ENCODE results near the gene DMRT2. TPM values are rescaled to one million over a fixed set of nuclear protein-coding genes. Genes with fewer than 3 reads are reported as not detected.

DMRT2 gene
- total RNA-seq, 4 donors from 2014 or later: 3.1 to 11.7 (median 6.4) TPM

DNA sequence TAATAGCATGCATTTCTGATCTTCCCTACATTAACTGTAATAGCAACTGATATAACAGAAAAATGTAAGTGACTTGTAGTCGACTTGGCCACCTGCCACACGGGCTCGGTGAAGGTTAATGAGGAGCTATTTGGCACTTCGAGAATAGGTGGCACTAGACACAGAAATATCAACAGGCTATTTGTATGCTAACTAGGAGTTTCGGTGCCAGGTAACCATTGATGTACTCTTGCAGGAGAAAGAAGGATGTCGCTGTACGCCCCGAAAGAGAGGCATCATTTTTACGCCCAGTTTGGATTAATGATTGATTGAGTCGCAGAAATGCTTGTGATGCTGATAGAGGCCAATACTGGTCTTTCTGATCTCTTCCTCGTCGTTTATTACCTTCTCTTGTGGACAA is 516 bp upstream of the DMRT2 start:
- Histone ChIP-seq H3K4me3 (peak overlapping the region in 1 of 4 donors; percentile 45), H3K9me3 (no peaks in the 10 kb centered on the region), H3K27me3 (peaks cover 4 to 99% of the 10 kb centered on the region in 2 donors), H3K36me3 (no peaks in the 10 kb centered on the region), H3K27ac (no peak overlapping the region), H3K4me1 (peaks cover 0 to 83% (median 16%) of the 10 kb centered on the region in 4 donors)
- TF ChIP-seq, protein P1, sequence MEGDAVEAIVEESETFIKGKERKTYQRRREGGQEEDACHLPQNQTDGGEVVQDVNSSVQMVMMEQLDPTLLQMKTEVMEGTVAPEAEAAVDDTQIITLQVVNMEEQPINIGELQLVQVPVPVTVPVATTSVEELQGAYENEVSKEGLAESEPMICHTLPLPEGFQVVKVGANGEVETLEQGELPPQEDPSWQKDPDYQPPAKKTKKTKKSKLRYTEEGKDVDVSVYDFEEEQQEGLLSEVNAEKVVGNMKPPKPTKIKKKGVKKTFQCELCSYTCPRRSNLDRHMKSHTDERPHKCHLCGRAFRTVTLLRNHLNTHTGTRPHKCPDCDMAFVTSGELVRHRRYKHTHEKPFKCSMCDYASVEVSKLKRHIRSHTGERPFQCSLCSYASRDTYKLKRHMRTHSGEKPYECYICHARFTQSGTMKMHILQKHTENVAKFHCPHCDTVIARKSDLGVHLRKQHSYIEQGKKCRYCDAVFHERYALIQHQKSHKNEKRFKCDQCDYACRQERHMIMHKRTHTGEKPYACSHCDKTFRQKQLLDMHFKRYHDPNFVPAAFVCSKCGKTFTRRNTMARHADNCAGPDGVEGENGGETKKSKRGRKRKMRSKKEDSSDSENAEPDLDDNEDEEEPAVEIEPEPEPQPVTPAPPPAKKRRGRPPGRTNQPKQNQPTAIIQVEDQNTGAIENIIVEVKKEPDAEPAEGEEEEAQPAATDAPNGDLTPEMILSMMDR (IDR thresholded peaks at IDR 0.05): no peak
- TF ChIP-seq POLR2A (IDR thresholded peaks at IDR 0.05): no peak
- 8 to 13% methylated on average over 12 of the region's 12 CpGs for WGBS, 2 donors
- no peak for DNase-seq (ENCODE audit: low spot score in 2 of 2)

DNA sequence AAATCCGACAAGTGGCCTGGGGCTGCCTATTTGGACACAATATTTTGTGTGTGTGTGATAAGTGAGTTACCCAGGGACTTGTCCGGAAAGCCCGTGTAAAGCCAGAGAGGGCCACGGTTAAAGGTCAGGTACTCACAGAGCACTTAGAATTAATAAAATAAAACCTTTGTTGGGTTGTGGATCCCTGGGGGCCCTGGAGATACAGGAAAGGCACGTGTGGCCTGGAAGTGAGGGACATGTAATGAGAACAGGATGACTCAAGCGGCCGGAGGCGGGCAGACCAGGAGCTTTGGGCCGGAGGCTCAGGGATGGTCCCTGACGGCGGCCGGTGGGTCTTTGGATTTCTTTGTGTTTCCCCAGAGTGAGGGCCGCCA is 1.0 kb downstream of the DMRT2 start:
- Histone ChIP-seq H3K27ac (peak overlapping the region in 1 of 4 donors; percentile 18), H3K9me3 (no peaks in the 10 kb centered on the region), H3K27me3 (peaks cover 4 to 99% of the 10 kb centered on the region in 2 donors), H3K4me3 (peak overlapping the region in 2 of 4 donors; percentile 2 to 46), H3K36me3 (no peaks in the 10 kb centered on the region), H3K4me1 (peaks cover 0 to 70% (median 16%) of the 10 kb centered on the region in 4 donors)
- WGBS, 2 donors: 27 to 39% methylated on average over 12 to 13 of the region's 13 CpGs
- TF ChIP-seq, protein P1 (IDR thresholded peaks at IDR 0.05): no peak
- no peak for TF ChIP-seq POLR2A (IDR thresholded peaks at IDR 0.05)
- no peak for TF ChIP-seq EP300 (IDR thresholded peaks at IDR 0.05)
- DNase-seq (ENCODE audit: low spot score in 2 of 2): peak; percentile 40 to 42

DNA sequence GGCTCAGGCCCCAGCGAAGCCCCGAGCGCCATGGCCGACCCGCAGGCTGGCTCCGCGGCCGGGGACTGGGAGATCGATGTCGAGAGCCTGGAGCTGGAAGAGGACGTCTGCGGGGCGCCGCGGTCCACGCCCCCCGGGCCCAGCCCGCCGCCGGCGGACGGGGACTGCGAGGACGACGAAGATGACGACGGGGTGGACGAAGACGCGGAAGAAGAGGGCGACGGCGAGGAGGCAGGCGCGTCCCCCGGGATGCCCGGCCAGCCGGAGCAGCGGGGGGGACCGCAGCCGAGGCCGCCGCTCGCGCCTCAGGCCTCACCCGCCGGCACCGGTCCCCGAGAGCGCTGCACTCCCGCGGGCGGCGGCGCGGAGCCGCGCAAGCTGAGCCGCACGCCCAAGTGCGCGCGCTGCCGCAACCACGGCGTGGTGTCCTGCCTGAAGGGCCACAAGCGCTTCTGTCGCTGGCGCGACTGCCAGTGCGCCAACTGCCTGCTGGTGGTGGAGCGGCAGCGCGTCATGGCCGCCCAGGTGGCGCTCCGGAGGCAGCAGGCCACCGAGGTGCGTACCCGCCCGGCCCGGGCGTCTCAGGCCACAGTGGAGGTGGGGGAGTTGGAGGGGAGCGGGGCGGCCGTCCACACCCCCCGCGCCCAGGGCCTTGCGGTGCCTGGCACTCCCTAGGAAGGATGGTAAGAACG is 1.6 kb downstream of the DMRT2 start:
- H3K27ac ChIP-seq: peak overlapping the region in 1 of 4 donors; percentile 18
- WGBS, 2 donors: 0 to 4% methylated on average over 20 to 40 of the region's 90 CpGs
- no peak for DNase-seq (ENCODE audit: low spot score in 2 of 2)
- H3K4me3 ChIP-seq: peak overlapping the region; percentile 2 to 46 (median 14)
- peaks cover 4 to 99% of the 10 kb centered on the region in 2 donors for H3K27me3 ChIP-seq
- H3K9me3 ChIP-seq: no peaks in the 10 kb centered on the region
- H3K36me3 ChIP-seq: no peaks in the 10 kb centered on the region
- no peak for TF ChIP-seq POLR2A (IDR thresholded peaks at IDR 0.05)
- TF ChIP-seq, protein P1 (IDR thresholded peaks at IDR 0.05): peak in 1 of 5 experiments; percentile 27
- H3K4me1 ChIP-seq: peaks cover 0 to 65% (median 16%) of the 10 kb centered on the region in 4 donors

DNA sequence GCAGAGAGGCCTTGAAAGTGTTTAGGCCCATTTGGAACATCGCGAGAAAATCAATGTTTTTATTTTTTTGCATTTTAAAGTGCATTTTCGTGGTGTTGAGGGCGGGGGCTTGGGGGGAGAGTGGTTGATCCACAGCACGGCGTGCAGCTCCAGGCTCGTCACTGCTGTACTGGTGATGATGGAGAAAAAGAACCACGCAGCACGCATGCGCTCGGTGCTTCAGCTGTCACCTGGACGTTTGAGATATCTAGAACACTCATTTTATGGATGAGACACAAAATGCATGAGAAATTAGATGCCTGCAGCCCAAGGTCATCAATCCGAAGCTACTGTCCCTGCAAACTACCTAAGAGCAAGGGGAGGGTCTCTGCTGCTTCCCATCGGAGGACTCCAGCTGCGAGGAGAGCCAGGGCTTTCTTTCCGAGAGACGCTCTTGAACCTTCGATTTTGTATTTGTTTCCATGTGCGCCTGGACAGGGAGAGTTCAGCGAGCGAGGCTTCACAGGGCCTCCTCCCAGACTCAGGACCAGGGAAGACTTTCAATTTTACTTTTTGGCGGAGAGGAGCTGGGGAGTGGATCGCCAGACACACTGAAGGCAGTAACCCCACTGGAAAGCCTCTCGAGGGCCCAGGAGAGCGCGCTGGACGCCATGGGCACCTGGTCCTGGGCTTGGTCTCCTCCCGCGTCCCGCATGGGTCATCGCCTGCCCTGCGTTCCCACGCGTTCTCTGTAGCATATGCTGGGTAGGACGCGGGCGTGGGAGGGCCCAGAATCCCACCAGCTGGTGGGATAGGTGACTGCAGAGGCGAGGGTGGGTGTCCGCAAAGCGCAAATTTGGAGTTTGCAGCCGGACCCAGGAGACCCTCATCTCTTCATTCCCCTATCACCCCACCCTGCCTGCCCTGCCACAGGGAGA is 2.5 kb downstream of the DMRT2 start:
- H3K9me3 ChIP-seq: no peaks in the 10 kb centered on the region
- H3K4me3 ChIP-seq: peak overlapping the region in 3 of 4 donors; percentile 5 to 46 (median 23)
- H3K27ac ChIP-seq: peak overlapping the region in 1 of 4 donors; percentile 18
- DNase-seq (ENCODE audit: low spot score in 2 of 2): no peak
- peaks cover 0 to 56% (median 16%) of the 10 kb centered on the region in 4 donors for H3K4me1 ChIP-seq
- 21% methylated on average over 39 to 40 of the region's 41 CpGs for WGBS, 2 donors
- no peak for TF ChIP-seq POLR2A (IDR thresholded peaks at IDR 0.05)
- TF ChIP-seq, protein P1 (IDR thresholded peaks at IDR 0.05): no peak
- no peak for TF ChIP-seq EP300 (IDR thresholded peaks at IDR 0.05)
- H3K36me3 ChIP-seq: no peaks in the 10 kb centered on the region
- H3K27me3 ChIP-seq: peaks cover 4 to 93% of the 10 kb centered on the region in 2 donors

DNA sequence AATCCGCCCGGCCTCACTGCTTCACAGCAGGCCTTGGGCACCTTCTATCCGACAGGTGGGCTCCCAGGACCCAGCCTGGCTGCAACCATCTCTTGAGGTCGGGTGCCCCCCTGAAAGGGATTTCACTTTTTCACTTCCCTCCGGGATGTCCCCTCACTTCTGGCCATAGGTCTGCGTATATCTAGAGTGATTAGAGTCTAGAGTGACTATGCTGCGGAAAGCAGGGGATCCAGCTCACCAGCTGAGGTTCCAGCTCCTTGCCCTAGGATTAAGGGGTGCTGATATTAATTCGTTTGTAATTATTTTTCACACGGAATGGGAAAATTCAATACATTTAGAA is 3.1 kb downstream of the DMRT2 start:
- Histone ChIP-seq H3K4me1 (peaks cover 0 to 50% (median 16%) of the 10 kb centered on the region in 4 donors), H3K27ac (no peak overlapping the region), H3K9me3 (no peaks in the 10 kb centered on the region), H3K4me3 (no peak overlapping the region), H3K27me3 (peaks cover 4 to 90% of the 10 kb centered on the region in 2 donors), H3K36me3 (no peaks in the 10 kb centered on the region)
- DNase-seq (ENCODE audit: low spot score in 2 of 2): no peak
- TF ChIP-seq, protein P1 (IDR thresholded peaks at IDR 0.05): no peak
- no peak for TF ChIP-seq EP300 (IDR thresholded peaks at IDR 0.05)
- TF ChIP-seq POLR2A (IDR thresholded peaks at IDR 0.05): no peak
- WGBS, 2 donors: 20 to 35% methylated on average over 9 of the region's 9 CpGs

Data from tibial nerve (tissue), 4 donors.